Fibroblast of pulmonary artery (primary cell): ENCODE results near the gene RXFP1.

ENCODE experiments used
- DNase-seq: peaks from one replicate; pipeline ENCODE4 v3.0.0-alpha.2; 2010; ENCODE audit warnings: low read depth
- H3K4me3 ChIP-seq: replicated peaks from 2 replicates; pipeline ENCODE4 v1.5.1; 2011; ENCODE audit warnings: low read depth, mild to moderate bottlenecking, control low read depth, low read length, moderate library complexity
- TF ChIP-seq, protein P1 (sequence below): IDR thresholded peaks from 2 replicates; pipeline ENCODE4 v1.5.1; 2011; ENCODE audit warnings: mild to moderate bottlenecking, control low read depth, low read length, inconsistent platforms; ENCODE audit errors: missing control alignments

Gene RXFP1

GRCh38 chr4:158604369-158604768 lies 82.7 kb downstream of the RXFP1 start:
- DNase-seq, result no peak
- TF ChIP-seq, protein P1, sequence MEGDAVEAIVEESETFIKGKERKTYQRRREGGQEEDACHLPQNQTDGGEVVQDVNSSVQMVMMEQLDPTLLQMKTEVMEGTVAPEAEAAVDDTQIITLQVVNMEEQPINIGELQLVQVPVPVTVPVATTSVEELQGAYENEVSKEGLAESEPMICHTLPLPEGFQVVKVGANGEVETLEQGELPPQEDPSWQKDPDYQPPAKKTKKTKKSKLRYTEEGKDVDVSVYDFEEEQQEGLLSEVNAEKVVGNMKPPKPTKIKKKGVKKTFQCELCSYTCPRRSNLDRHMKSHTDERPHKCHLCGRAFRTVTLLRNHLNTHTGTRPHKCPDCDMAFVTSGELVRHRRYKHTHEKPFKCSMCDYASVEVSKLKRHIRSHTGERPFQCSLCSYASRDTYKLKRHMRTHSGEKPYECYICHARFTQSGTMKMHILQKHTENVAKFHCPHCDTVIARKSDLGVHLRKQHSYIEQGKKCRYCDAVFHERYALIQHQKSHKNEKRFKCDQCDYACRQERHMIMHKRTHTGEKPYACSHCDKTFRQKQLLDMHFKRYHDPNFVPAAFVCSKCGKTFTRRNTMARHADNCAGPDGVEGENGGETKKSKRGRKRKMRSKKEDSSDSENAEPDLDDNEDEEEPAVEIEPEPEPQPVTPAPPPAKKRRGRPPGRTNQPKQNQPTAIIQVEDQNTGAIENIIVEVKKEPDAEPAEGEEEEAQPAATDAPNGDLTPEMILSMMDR, result no peak
- H3K4me3 ChIP-seq, result no peak overlapping the region

- no peak overlapping the region for H3K4me3 ChIP-seq
- DNase-seq, result no peak
- TF ChIP-seq, protein P1, result no peak
Measured at GRCh38 chr4:158605393-158605792, 83.7 kb downstream of the RXFP1 start.

- DNase-seq, result no peak
Measured at GRCh38 chr4:158606969-158607368, 85.3 kb downstream of the RXFP1 start.

DNA sequence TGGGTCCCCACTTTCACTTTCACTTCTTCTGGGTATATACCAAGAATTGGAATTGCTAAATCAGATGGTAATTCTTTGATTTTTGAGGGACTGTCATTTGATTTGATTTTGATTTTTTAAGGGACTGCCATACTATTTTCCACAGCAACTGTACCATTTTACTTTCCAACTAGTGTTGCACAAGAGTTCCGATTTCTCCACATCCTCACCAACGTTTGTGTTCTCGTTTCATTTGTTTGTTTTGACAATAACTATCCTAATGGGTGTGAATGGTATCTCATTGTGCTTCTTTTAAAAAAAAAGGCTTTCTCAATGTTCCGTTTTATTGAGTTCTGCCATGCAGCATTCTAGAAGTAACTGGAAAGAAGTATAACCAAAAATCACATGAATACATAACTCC lies 87.4 kb downstream of the RXFP1 start:
- TF ChIP-seq, protein P1, result no peak
- H3K4me3 ChIP-seq, result no peak overlapping the region
- DNase-seq, result no peak

More at GRCh38 chr4:158606969-158607368, 85.3 kb downstream of the RXFP1 start:
- TF ChIP-seq, protein P1, result no peak
- no peak overlapping the region for H3K4me3 ChIP-seq

DNA sequence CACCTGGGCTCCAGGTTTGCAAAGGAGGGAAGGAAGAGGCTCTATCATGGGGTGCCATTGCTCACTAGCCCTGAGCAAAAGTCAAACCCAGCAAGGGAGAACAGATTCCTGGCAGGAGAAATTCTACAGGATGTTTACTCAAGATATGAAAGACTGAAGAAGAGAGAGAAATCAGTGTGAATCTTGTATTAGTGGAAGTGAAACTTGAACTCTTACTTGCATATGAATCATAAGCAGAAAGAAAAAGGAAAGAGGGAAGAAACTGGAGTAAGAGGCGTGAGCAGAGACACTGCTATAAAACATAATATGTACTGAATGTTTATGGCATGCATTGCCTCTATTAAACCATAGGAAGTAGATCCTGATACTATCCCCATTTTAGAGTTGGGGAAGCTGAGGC lies 89.1 kb downstream of the RXFP1 start:
- TF ChIP-seq, protein P1, result no peak
- H3K4me3 ChIP-seq, result no peak overlapping the region
- DNase-seq, result peak; percentile 24

GRCh38 chr4:158613046-158613445 lies 91.4 kb downstream of the RXFP1 start:
- no peak for DNase-seq
- TF ChIP-seq, protein P1, result no peak

GRCh38 chr4:158617956-158618355 lies 96.3 kb downstream of the RXFP1 start:
- no peak overlapping the region for H3K4me3 ChIP-seq
- DNase-seq, result no peak
- TF ChIP-seq, protein P1, result no peak

More at GRCh38 chr4:158613046-158613445, 91.4 kb downstream of the RXFP1 start:
- no peak overlapping the region for H3K4me3 ChIP-seq
